ENCODE results near the gene SERPINB11.

DNA sequence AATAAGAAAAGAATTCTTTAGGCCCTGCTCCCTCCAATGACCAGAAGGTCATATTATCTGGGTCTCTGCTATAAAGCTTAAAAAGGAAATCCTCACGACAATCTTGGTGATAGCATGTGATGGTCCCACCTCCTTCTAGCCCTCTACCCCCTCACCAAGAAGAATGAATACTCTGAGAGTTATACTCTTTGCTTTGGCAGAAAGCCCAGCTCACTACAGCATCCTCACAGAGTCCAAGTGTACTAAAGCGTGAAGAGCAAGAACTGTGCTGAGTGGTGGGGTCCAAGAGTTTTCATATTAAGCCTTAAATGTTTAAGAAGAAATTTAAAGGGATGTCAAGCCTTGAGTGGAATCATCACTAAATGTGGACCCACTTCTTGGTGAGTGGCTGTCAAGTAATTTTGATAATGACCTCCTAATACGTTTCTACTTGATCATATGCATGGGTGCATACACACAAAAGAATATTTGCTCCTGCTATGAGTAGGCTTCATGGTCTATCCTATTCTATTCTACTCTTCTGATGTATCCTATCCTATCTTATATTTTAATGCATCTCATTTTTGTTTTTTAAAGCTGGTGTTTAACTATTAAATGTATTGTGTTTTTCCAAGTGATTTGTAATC, 56.0 kb downstream of the SERPINB11 start:
- TF ChIP-seq MXI1 (IDR thresholded peaks at IDR 0.05; ENCODE audit: low read depth, low read length) = no peak
- TF ChIP-seq POLR2AphosphoS5 (IDR thresholded peaks at IDR 0.05; ENCODE audit: low read depth, low read length) = no peak
- TF ChIP-seq, protein P1, sequence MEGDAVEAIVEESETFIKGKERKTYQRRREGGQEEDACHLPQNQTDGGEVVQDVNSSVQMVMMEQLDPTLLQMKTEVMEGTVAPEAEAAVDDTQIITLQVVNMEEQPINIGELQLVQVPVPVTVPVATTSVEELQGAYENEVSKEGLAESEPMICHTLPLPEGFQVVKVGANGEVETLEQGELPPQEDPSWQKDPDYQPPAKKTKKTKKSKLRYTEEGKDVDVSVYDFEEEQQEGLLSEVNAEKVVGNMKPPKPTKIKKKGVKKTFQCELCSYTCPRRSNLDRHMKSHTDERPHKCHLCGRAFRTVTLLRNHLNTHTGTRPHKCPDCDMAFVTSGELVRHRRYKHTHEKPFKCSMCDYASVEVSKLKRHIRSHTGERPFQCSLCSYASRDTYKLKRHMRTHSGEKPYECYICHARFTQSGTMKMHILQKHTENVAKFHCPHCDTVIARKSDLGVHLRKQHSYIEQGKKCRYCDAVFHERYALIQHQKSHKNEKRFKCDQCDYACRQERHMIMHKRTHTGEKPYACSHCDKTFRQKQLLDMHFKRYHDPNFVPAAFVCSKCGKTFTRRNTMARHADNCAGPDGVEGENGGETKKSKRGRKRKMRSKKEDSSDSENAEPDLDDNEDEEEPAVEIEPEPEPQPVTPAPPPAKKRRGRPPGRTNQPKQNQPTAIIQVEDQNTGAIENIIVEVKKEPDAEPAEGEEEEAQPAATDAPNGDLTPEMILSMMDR (IDR thresholded peaks at IDR 0.05) = no peak
- no peak for TF ChIP-seq SIN3A (IDR thresholded peaks at IDR 0.05; ENCODE audit: borderline replicate concordance, low read depth, low read length)

Data from SK-N-SH (cell line).